ENCODE data around the gene MGST2. TPM values are rescaled to one million over a fixed set of nuclear protein-coding genes. Genes with fewer than 3 reads are reported as not detected.
"Not testable (repeated sequence)": the region's sequence is repeated elsewhere in the genome, so short reads cannot be mapped to it uniquely, and the experiment has no call there.

MGST2 gene
- polyA plus RNA-seq, 3 donors, result 41.7 to 221 (median 153) TPM

GRCh38 chr4:139635966-139636365 is 29.7 kb upstream of the MGST2 start:
- Histone ChIP-seq H3K4me1 (ENCODE audit: control insufficient read depth in 1 of 2, insufficient read depth in 2 of 2, low read length in 2 of 2) (no peaks in the 10 kb centered on the region), H3K27ac (ENCODE audit: low read depth in 1 of 2, low read length in 2 of 2) (no peak overlapping the region), H3K9me3 (replicated peaks in 1 of 2; ENCODE audit: control insufficient read depth in 1 of 2, insufficient read depth in 1 of 2, low read length in 2 of 2) (peaks cover 17 to 18% of the 10 kb centered on the region in 2 donors), H3K4me2 (replicated peaks; ENCODE audit: extremely low read depth, low read length, poor library complexity, severe bottlenecking) (no peak overlapping the region), H3K79me2 (ENCODE audit: insufficient read depth, low read length) (no peaks in the 10 kb centered on the region), H2AFZ (ENCODE audit: insufficient read depth, low read depth, low read length, poor library complexity, severe bottlenecking) (no peak overlapping the region), H3K9ac (ENCODE audit: insufficient read depth, low read length, poor library complexity, severe bottlenecking) (no peak overlapping the region), H4K20me1 (ENCODE audit: insufficient read depth, low read length) (no peaks in the 10 kb centered on the region), H3K36me3 (replicated peaks in 1 of 2; ENCODE audit: control insufficient read depth in 1 of 2, insufficient read depth in 2 of 2, low read length in 2 of 2) (no peaks in the 10 kb centered on the region), H3K27me3 (ENCODE audit: control insufficient read depth in 2 of 2, insufficient read depth in 2 of 2, low read length in 2 of 2) (no peaks in the 10 kb centered on the region), H3K4me3 (replicated peaks in 1 of 3; ENCODE audit: low read depth in 2 of 3, low read length in 3 of 3) (no peak overlapping the region)
- peaks cover 15 to 35% (median 21%) of the 10 kb centered on the region in 7 donors for H3K9me3 Mint-ChIP-seq
- peaks cover 0 to 3% of the 10 kb centered on the region in 2 donors for H3K36me3 Mint-ChIP-seq
- H3K4me1 Mint-ChIP-seq, result peaks cover 5% of the 10 kb centered on the region
- peaks cover 0 to 11% (median 7%) of the 10 kb centered on the region in 3 donors for H3K27me3 Mint-ChIP-seq (ENCODE audit: low read depth in 3 of 3)
- no peak for TF ChIP-seq CTCF (IDR thresholded peaks at IDR 0.05)
- WGBS (ENCODE audit: insufficient coverage), result no CpG with 5 or more reads among the region's 3 CpGs
- no peak overlapping the region for H3K4me3 Mint-ChIP-seq
- intact Hi-C loops (cut with micrococcal nuclease), result no loop called here
- no peak for DNase-seq
- no peak overlapping the region for H3K27ac Mint-ChIP-seq

GRCh38 chr4:139638306-139638705 is 27.3 kb upstream of the MGST2 start:
- intact Hi-C loops (cut with micrococcal nuclease); H3K36me3 ChIP-seq (replicated peaks in 1 of 2; ENCODE audit: control insufficient read depth in 1 of 2, insufficient read depth in 2 of 2, low read length in 2 of 2); H3K27me3 Mint-ChIP-seq (ENCODE audit: low read depth in 3 of 3); H3K27me3 ChIP-seq (ENCODE audit: control insufficient read depth in 2 of 2, insufficient read depth in 2 of 2, low read length in 2 of 2); H3K79me2 ChIP-seq (ENCODE audit: insufficient read depth, low read length); H3K27ac Mint-ChIP-seq; H3K4me1 ChIP-seq (ENCODE audit: control insufficient read depth in 1 of 2, insufficient read depth in 2 of 2, low read length in 2 of 2); H3K4me2 ChIP-seq (replicated peaks; ENCODE audit: extremely low read depth, low read length, poor library complexity, severe bottlenecking); H3K4me1 Mint-ChIP-seq; H4K20me1 ChIP-seq (ENCODE audit: insufficient read depth, low read length); H3K36me3 Mint-ChIP-seq; H3K4me3 ChIP-seq (replicated peaks in 1 of 3; ENCODE audit: low read depth in 2 of 3, low read length in 3 of 3); H3K9ac ChIP-seq (ENCODE audit: insufficient read depth, low read length, poor library complexity, severe bottlenecking); H2AFZ ChIP-seq (ENCODE audit: insufficient read depth, low read depth, low read length, poor library complexity, severe bottlenecking); DNase-seq; H3K27ac ChIP-seq (ENCODE audit: low read depth in 1 of 2, low read length in 2 of 2); H3K4me3 Mint-ChIP-seq: not testable (repeated sequence)
- peaks cover 17 to 18% of the 10 kb centered on the region in 2 donors for H3K9me3 ChIP-seq (replicated peaks in 1 of 2; ENCODE audit: control insufficient read depth in 1 of 2, insufficient read depth in 1 of 2, low read length in 2 of 2)
- 100% methylated on average over 1 of the region's 3 CpGs for WGBS (ENCODE audit: insufficient coverage)
- peaks cover 15 to 35% (median 21%) of the 10 kb centered on the region in 7 donors for H3K9me3 Mint-ChIP-seq

Measured in CD14-positive monocyte (primary cell).